Right atrium auricular region (tissue), 2 donors: Measurements from ENCODE around the gene IL33. TPM values are rescaled to one million over a fixed set of nuclear protein-coding genes. Genes with fewer than 3 reads are reported as not detected.

Source experiments
- DNase-seq: peaks from one replicate; pipeline ENCODE4 v3.0.0-alpha.2; 2019; ENCODE audit warnings: low spot score
- H3K27ac ChIP-seq, 2 donors: fragments of 200-600 bp; sonication (generic); 1 replicate in 1 of 2; 2 replicates in 1 of 2; pipeline ENCODE4 v1.5.1; 2016 to 2019
- H3K27me3 ChIP-seq, 2 donors: fragments of 200-600 bp; sonication (generic); one replicate each; pipeline versions ENCODE4 v1.5.1 to v1.6.0; 2017 to 2019
- H3K36me3 ChIP-seq: fragments of 200-600 bp; sonication (generic); one replicate; pipeline ENCODE4 v1.5.1; 2016
- H3K4me1 ChIP-seq, 2 donors: fragments of 200-600 bp; sonication (generic); one replicate each; pipeline versions ENCODE4 v1.5.1 to v1.6.0; 2017 to 2019
- H3K4me3 ChIP-seq, 2 donors: fragments of 200-600 bp; sonication (generic); 1 replicate in 1 of 2; 2 replicates in 1 of 2; pipeline ENCODE4 v1.5.1; 2017 to 2019; ENCODE audit warnings: mild to moderate bottlenecking in 1 of 2, moderate library complexity in 1 of 2
- H3K9me3 ChIP-seq, 2 donors: fragments of 200-600 bp; sonication (generic); one replicate each; pipeline ENCODE4 v1.5.1; 2019
- CTCF ChIP-seq, 2 donors: fragments of 200-600 bp; sonication (generic); IDR thresholded peaks; one replicate each; pipeline ENCODE4 v1.5.1; 2019; ENCODE audit warnings: antibody characterized with exemption in 2 of 2
- total RNA-seq, 2 donors: library from RNA; depleted of rRNA; stranded (reverse); fragments of >200 nt; gene quantifications; one replicate each; pipeline ENCODE4 v1.1.0, GENCODE V29; 2016

Gene IL33
- total RNA-seq, 2 donors from 2014 or later, result 21.3 to 24.4 TPM

GRCh38 chr9:6194934-6195333 is 20.7 kb upstream of the IL33 start:
- Histone ChIP-seq H3K36me3 (no peaks in the 10 kb centered on the region), H3K4me1 (no peaks in the 10 kb centered on the region), H3K27me3 (no peaks in the 10 kb centered on the region), H3K27ac (no peak overlapping the region), H3K4me3 (no peak overlapping the region), H3K9me3 (no peaks in the 10 kb centered on the region)
- no peak for DNase-seq
- TF ChIP-seq CTCF (IDR thresholded peaks at IDR 0.05), result no peak

- Histone ChIP-seq H3K36me3 (no peaks in the 10 kb centered on the region), H3K27ac (no peak overlapping the region), H3K9me3 (no peaks in the 10 kb centered on the region), H3K4me1 (no peaks in the 10 kb centered on the region), H3K4me3 (no peak overlapping the region), H3K27me3 (no peaks in the 10 kb centered on the region)
- DNase-seq, result no peak
- TF ChIP-seq CTCF (IDR thresholded peaks at IDR 0.05), result no peak
These were observed 19.8 kb upstream of the IL33 start for GRCh38 chr9:6195714-6196360.

- Histone ChIP-seq H3K27me3 (no peaks in the 10 kb centered on the region), H3K4me1 (no peaks in the 10 kb centered on the region), H3K36me3 (no peaks in the 10 kb centered on the region), H3K9me3 (no peaks in the 10 kb centered on the region), H3K4me3 (no peak overlapping the region), H3K27ac (no peak overlapping the region)
- peak; percentile 25 to 67 for TF ChIP-seq CTCF (IDR thresholded peaks at IDR 0.05)
- DNase-seq, result no peak
These were observed 18.3 kb upstream of the IL33 start for GRCh38 chr9:6197330-6197729.

GRCh38 chr9:6198251-6198650 is 17.4 kb upstream of the IL33 start:
- H3K27me3 ChIP-seq, result no peaks in the 10 kb centered on the region
- DNase-seq, result no peak
- H3K9me3 ChIP-seq, result no peaks in the 10 kb centered on the region
- no peaks in the 10 kb centered on the region for H3K36me3 ChIP-seq
- no peaks in the 10 kb centered on the region for H3K4me1 ChIP-seq
- H3K27ac ChIP-seq, result no peak overlapping the region
- TF ChIP-seq CTCF (IDR thresholded peaks at IDR 0.05), result no peak
- no peak overlapping the region for H3K4me3 ChIP-seq

GRCh38 chr9:6199596-6199995 is 16.0 kb upstream of the IL33 start:
- Histone ChIP-seq H3K36me3 (no peaks in the 10 kb centered on the region), H3K4me1 (no peaks in the 10 kb centered on the region), H3K9me3 (no peaks in the 10 kb centered on the region), H3K27me3 (no peaks in the 10 kb centered on the region), H3K4me3 (no peak overlapping the region), H3K27ac (no peak overlapping the region)
- DNase-seq, result no peak
- TF ChIP-seq CTCF (IDR thresholded peaks at IDR 0.05), result no peak

- H3K36me3 ChIP-seq, result no peaks in the 10 kb centered on the region
- no peak for TF ChIP-seq CTCF (IDR thresholded peaks at IDR 0.05)
- no peaks in the 10 kb centered on the region for H3K9me3 ChIP-seq
- H3K27ac ChIP-seq, result no peak overlapping the region
- DNase-seq, result no peak
- H3K4me3 ChIP-seq, result no peak overlapping the region
- H3K27me3 ChIP-seq, result no peaks in the 10 kb centered on the region
- no peaks in the 10 kb centered on the region for H3K4me1 ChIP-seq
These were observed 14.8 kb upstream of the IL33 start for GRCh38 chr9:6200761-6201160.
